Activated CD8-positive, alpha-beta memory T cell treated with anti-CD3 and anti-CD28 coated beads, Interleukin-2, amount 50 U/mL, for 4 hours (primary cell): ENCODE data around the gene GPER1.
A peak's percentile ranks its signal among the peaks of the same experiment; 100 is the strongest.

Experiments
- DNase-seq: peaks from one replicate; pipeline ENCODE4 v3.0.0-alpha.2; 2020

The GPER1 gene

GRCh38 chr7:1054438-1054837 lies 33.5 kb upstream of the GPER1 start:
- no peak for DNase-seq

- no peak for DNase-seq
Measured at GRCh38 chr7:1054861-1055450, 33.0 kb upstream of the GPER1 start.

GRCh38 chr7:1055491-1055955 lies 32.4 kb upstream of the GPER1 start:
- DNase-seq = no peak

- no peak for DNase-seq
Measured at GRCh38 chr7:1055956-1056784, 31.7 kb upstream of the GPER1 start.

- no peak for DNase-seq
Measured at GRCh38 chr7:1056785-1057410, 31.0 kb upstream of the GPER1 start.

- DNase-seq = no peak
Measured at GRCh38 chr7:1057416-1058291, 30.3 kb upstream of the GPER1 start.

- DNase-seq = no peak
Measured at GRCh38 chr7:1058311-1058710, 29.6 kb upstream of the GPER1 start.

- no peak for DNase-seq
Measured at GRCh38 chr7:1058821-1059199, 29.1 kb upstream of the GPER1 start.

GRCh38 chr7:1059200-1060091 lies 28.5 kb upstream of the GPER1 start:
- no peak for DNase-seq

- no peak for DNase-seq
Measured at GRCh38 chr7:1060315-1061072, 27.4 kb upstream of the GPER1 start.

GRCh38 chr7:1061180-1061579 lies 26.7 kb upstream of the GPER1 start:
- no peak for DNase-seq

- no peak for DNase-seq
Measured at GRCh38 chr7:1062296-1063294, 25.3 kb upstream of the GPER1 start.

- DNase-seq = no peak
Measured at GRCh38 chr7:1063361-1063760, 24.6 kb upstream of the GPER1 start.

GRCh38 chr7:1064581-1064980 lies 23.3 kb upstream of the GPER1 start:
- DNase-seq = no peak

GRCh38 chr7:1065263-1065584 lies 22.7 kb upstream of the GPER1 start:
- DNase-seq = no peak

GRCh38 chr7:1065585-1066241 lies 22.2 kb upstream of the GPER1 start:
- DNase-seq = peak; percentile 80

GRCh38 chr7:1066242-1066588 lies 21.7 kb upstream of the GPER1 start:
- no peak for DNase-seq

- DNase-seq = no peak
Measured at GRCh38 chr7:1068013-1068412, 19.9 kb upstream of the GPER1 start.

- no peak for DNase-seq
Measured at GRCh38 chr7:1068619-1069018, 19.3 kb upstream of the GPER1 start.

GRCh38 chr7:1070544-1071011 lies 17.3 kb upstream of the GPER1 start:
- DNase-seq = no peak
